Measurements from ENCODE around the gene FOXA3. TPM values are rescaled to one million over a fixed set of nuclear protein-coding genes. Genes with fewer than 3 reads are reported as not detected.

FOXA3 gene
- total RNA-seq, 4 donors from 2014 or later = 1.9 to 24.4 (median 9.2) TPM

GRCh38 chr19:45897261-45897812 is 33.2 kb downstream of the FOXA3 start:
- intact Hi-C loops (cut with DNase I; ENCODE audit: low total_unique reads) (no loop called here), in situ Hi-C loops (cut with MboI; ENCODE audit: low pct_ligation_motif_present in 1 of 4, low pct_unique_long_range_greater_than_20kb in 1 of 4, low sequenced_read_pairs in 3 of 4) (no loop called here)
- 88% methylated on average over 8 of the region's 8 CpGs; no CpG with 5 or more reads in 1 of the 2 donors for WGBS, 2 donors (ENCODE audit: low coverage in 1 of 2)
- H3K27me3 ChIP-seq = no peaks in the 10 kb centered on the region
- peaks cover 0 to 9% (median 0%) of the 10 kb centered on the region in 4 donors for H3K36me3 ChIP-seq
- DNase-seq = no peak
- no peak overlapping the region for H3K4me3 ChIP-seq
- no peaks in the 10 kb centered on the region for H3K9me3 ChIP-seq
- H3K4me1 ChIP-seq = peaks cover 8 to 22% (median 15%) of the 10 kb centered on the region in 4 donors
- no peak for TF ChIP-seq POLR2AphosphoS5 (IDR thresholded peaks at IDR 0.05)
- TF ChIP-seq CTCF (IDR thresholded peaks at IDR 0.05) = no peak
- no peak for TF ChIP-seq EP300 (IDR thresholded peaks at IDR 0.05; ENCODE audit: low read depth)
- TF ChIP-seq POLR2A (IDR thresholded peaks at IDR 0.05) = no peak
- no peak overlapping the region for H3K27ac ChIP-seq

- no peaks in the 10 kb centered on the region for H3K9me3 ChIP-seq
- no peak overlapping the region for H3K4me3 ChIP-seq
- peaks cover 0 to 9% (median 0%) of the 10 kb centered on the region in 4 donors for H3K36me3 ChIP-seq
- no peak overlapping the region for H3K27ac ChIP-seq
- TF ChIP-seq POLR2A (IDR thresholded peaks at IDR 0.05) = no peak
- TF ChIP-seq CTCF (IDR thresholded peaks at IDR 0.05) = no peak
- H3K27me3 ChIP-seq = no peaks in the 10 kb centered on the region
- in situ Hi-C loops (cut with MboI; ENCODE audit: low pct_ligation_motif_present in 1 of 4, low pct_unique_long_range_greater_than_20kb in 1 of 4, low sequenced_read_pairs in 3 of 4) (no loop called here), intact Hi-C loops (cut with DNase I; ENCODE audit: low total_unique reads) (no loop called here)
- H3K4me1 ChIP-seq = peaks cover 13 to 29% (median 22%) of the 10 kb centered on the region in 4 donors
- 89 to 93% methylated on average over 3 to 7 of the region's 7 CpGs for WGBS, 2 donors (ENCODE audit: low coverage in 1 of 2)
- no peak for DNase-seq
These were observed 35.1 kb downstream of the FOXA3 start for GRCh38 chr19:45899253-45899652.

GRCh38 chr19:45899919-45900589 is 35.9 kb downstream of the FOXA3 start:
- TF ChIP-seq CTCF (IDR thresholded peaks at IDR 0.05) (no peak), EP300 (IDR thresholded peaks at IDR 0.05; ENCODE audit: low read depth) (no peak), POLR2A (IDR thresholded peaks at IDR 0.05) (no peak), POLR2AphosphoS5 (IDR thresholded peaks at IDR 0.05) (no peak)
- in situ Hi-C loops (cut with MboI; ENCODE audit: low pct_ligation_motif_present in 1 of 4, low pct_unique_long_range_greater_than_20kb in 1 of 4, low sequenced_read_pairs in 3 of 4) = no loop called here
- intact Hi-C loops (cut with DNase I; ENCODE audit: low total_unique reads) = no loop called here
- WGBS, 2 donors (ENCODE audit: low coverage in 1 of 2) = 84 to 93% methylated on average over 3 to 4 of the region's 4 CpGs
- Histone ChIP-seq H3K9me3 (no peaks in the 10 kb centered on the region), H3K4me3 (no peak overlapping the region), H3K27ac (no peak overlapping the region), H3K36me3 (peaks cover 0 to 9% (median 0%) of the 10 kb centered on the region in 4 donors), H3K27me3 (no peaks in the 10 kb centered on the region), H3K4me1 (peaks cover 13 to 29% (median 22%) of the 10 kb centered on the region in 4 donors)
- no peak for DNase-seq

- H3K27me3 ChIP-seq = no peaks in the 10 kb centered on the region
- WGBS, 2 donors (ENCODE audit: low coverage in 1 of 2) = 73 to 85% methylated on average over 2 to 22 of the region's 22 CpGs
- H3K4me1 ChIP-seq = peaks cover 13 to 29% (median 22%) of the 10 kb centered on the region in 4 donors
- TF ChIP-seq CTCF (IDR thresholded peaks at IDR 0.05) (no peak), EP300 (IDR thresholded peaks at IDR 0.05; ENCODE audit: low read depth) (no peak), POLR2A (IDR thresholded peaks at IDR 0.05) (no peak), POLR2AphosphoS5 (IDR thresholded peaks at IDR 0.05) (no peak)
- no peak for DNase-seq
- in situ Hi-C loops (cut with MboI; ENCODE audit: low pct_ligation_motif_present in 1 of 4, low pct_unique_long_range_greater_than_20kb in 1 of 4, low sequenced_read_pairs in 3 of 4) = no loop called here
- intact Hi-C loops (cut with DNase I; ENCODE audit: low total_unique reads) = no loop called here
- H3K4me3 ChIP-seq = peak overlapping the region; percentile 56 to 94 (median 79)
- H3K36me3 ChIP-seq = peaks cover 0 to 9% (median 0%) of the 10 kb centered on the region in 4 donors
- no peaks in the 10 kb centered on the region for H3K9me3 ChIP-seq
- H3K27ac ChIP-seq = peak overlapping the region in 1 of 4 donors; percentile 83
These were observed 36.8 kb downstream of the FOXA3 start for GRCh38 chr19:45900738-45901431.
